ENCODE results near the gene PRRG3. TPM values are rescaled to one million over a fixed set of nuclear protein-coding genes. Genes with fewer than 3 reads are reported as not detected.

PRRG3 gene
- total RNA-seq, 6 experiments from 2014 or later: not detected

GRCh38 chrX:151714362-151714761 lies 19.1 kb downstream of the PRRG3 start:
- no peak for TF ChIP-seq CTCF (IDR thresholded peaks at IDR 0.05)
- Mint-ChIP-seq H3K4me3 (no peak overlapping the region), H3K4me1 (ENCODE audit: low read depth) (no peaks in the 10 kb centered on the region), H3K27me3 (ENCODE audit: insufficient read depth) (peaks cover 4% of the 10 kb centered on the region; the same call in 1 of the 2 replicates), H3K27ac (no peak overlapping the region), H3K36me3 (ENCODE audit: low read depth) (no peaks in the 10 kb centered on the region), H3K9me3 (no peaks in the 10 kb centered on the region)
- DNase-seq: no peak

GRCh38 chrX:151715752-151716151 lies 20.5 kb downstream of the PRRG3 start, which contains the start of gene FATE1:
FATE1 (plus strand) TSS chrX:151716035; CDS start chrX:151716120, 85 bp downstream.
- Mint-ChIP-seq H3K27me3 (ENCODE audit: insufficient read depth) (peaks cover 4% of the 10 kb centered on the region; the same call in 1 of the 2 replicates), H3K36me3 (ENCODE audit: low read depth) (no peaks in the 10 kb centered on the region), H3K27ac (no peak within 1 kb of the TSS), H3K4me3 (no peak within 1 kb of the TSS), H3K4me1 (ENCODE audit: low read depth) (no peaks in the 10 kb centered on the region), H3K9me3 (no peaks in the 10 kb centered on the region)
- TF ChIP-seq CTCF (IDR thresholded peaks at IDR 0.05): no peak
- DNase-seq: no peak

- Mint-ChIP-seq H3K4me3 (no peak overlapping the region), H3K9me3 (peaks cover 3% of the 10 kb centered on the region; the same call in 1 of the 2 replicates), H3K4me1 (ENCODE audit: low read depth) (no peaks in the 10 kb centered on the region), H3K27me3 (ENCODE audit: insufficient read depth) (peaks cover 4% of the 10 kb centered on the region; the same call in 1 of the 2 replicates), H3K36me3 (ENCODE audit: low read depth) (no peaks in the 10 kb centered on the region), H3K27ac (no peak overlapping the region)
- TF ChIP-seq CTCF (IDR thresholded peaks at IDR 0.05): no peak
- no peak for DNase-seq
Observed at GRCh38 chrX:151722241-151722846, 27.1 kb downstream of the PRRG3 start.

GRCh38 chrX:151723156-151723760 lies 28.0 kb downstream of the PRRG3 start:
- Mint-ChIP-seq H3K4me3 (no peak overlapping the region), H3K9me3 (peaks cover 3% of the 10 kb centered on the region; the same call in 1 of the 2 replicates), H3K27me3 (ENCODE audit: insufficient read depth) (peaks cover 2% of the 10 kb centered on the region; the same call in 1 of the 2 replicates), H3K36me3 (ENCODE audit: low read depth) (no peaks in the 10 kb centered on the region), H3K27ac (no peak overlapping the region), H3K4me1 (ENCODE audit: low read depth) (no peaks in the 10 kb centered on the region)
- TF ChIP-seq CTCF (IDR thresholded peaks at IDR 0.05): no peak
- DNase-seq: no peak

GRCh38 chrX:151724563-151725337 lies 29.5 kb downstream of the PRRG3 start:
- no peaks in the 10 kb centered on the region for H3K4me1 Mint-ChIP-seq (ENCODE audit: low read depth)
- no peak overlapping the region for H3K4me3 Mint-ChIP-seq
- H3K9me3 Mint-ChIP-seq: peaks cover 3% of the 10 kb centered on the region; the same call in 1 of the 2 replicates

More at GRCh38 chrX:151724563-151725337, 29.5 kb downstream of the PRRG3 start:
- TF ChIP-seq CTCF (IDR thresholded peaks at IDR 0.05): no peak
- Mint-ChIP-seq H3K27ac (no peak overlapping the region), H3K36me3 (ENCODE audit: low read depth) (no peaks in the 10 kb centered on the region), H3K27me3 (ENCODE audit: insufficient read depth) (no peaks in the 10 kb centered on the region)
- no peak for DNase-seq

Measured in HFFc6 (cell line).